Loucy (cell line): Measurements from ENCODE around the gene TRPT1.

Experiments used
- H2AFZ ChIP-seq: fragments of 200-600 bp; sonication (generic); 2 replicates; pipeline ENCODE4 v1.6.0; 2016; ENCODE audit warnings: antibody characterized with exemption, mild to moderate bottlenecking, low read length, moderate library complexity
- H3F3A ChIP-seq: fragments of 200-600 bp; 2 replicates; pipeline ENCODE4 v1.6.0; 2016; ENCODE audit warnings: antibody characterized with exemption, low read depth, mild to moderate bottlenecking
- H3K27me3 ChIP-seq: fragments of 200-600 bp; sonication (generic); 2 replicates; pipeline ENCODE4 v1.6.1; 2014; ENCODE audit warnings: low read length, mild to moderate bottlenecking; ENCODE audit not compliant: insufficient read depth, poor library complexity, severe bottlenecking
- H3K36me3 ChIP-seq: fragments of 200-600 bp; sonication (generic); 2 replicates; pipeline ENCODE4 v1.6.1; 2016; ENCODE audit warnings: low read length; ENCODE audit not compliant: insufficient read depth
- H3K4me1 ChIP-seq: fragments of 200-600 bp; sonication (generic); 2 replicates; pipeline ENCODE4 v1.5.1; 2014; ENCODE audit warnings: low read length, mild to moderate bottlenecking; ENCODE audit not compliant: insufficient read depth, poor library complexity, severe bottlenecking
- H3K4me2 ChIP-seq: fragments of 200-600 bp; sonication (generic); 2 replicates; pipeline ENCODE4 v1.6.0; 2014; ENCODE audit warnings: antibody characterized with exemption, low read length, low read depth, mild to moderate bottlenecking; ENCODE audit not compliant: poor library complexity, severe bottlenecking
- H3K4me3 ChIP-seq: fragments of 200-600 bp; sonication (generic); 2 replicates; pipeline ENCODE4 v1.5.1; 2014; ENCODE audit warnings: low read length, mild to moderate bottlenecking, mixed read lengths; ENCODE audit not compliant: poor library complexity, severe bottlenecking
- H3K79me2 ChIP-seq: fragments of 200-600 bp; sonication (generic); 2 replicates; pipeline ENCODE4 v1.6.1; 2014; ENCODE audit warnings: low read length; ENCODE audit not compliant: insufficient read depth
- H3K9ac ChIP-seq: fragments of 200-600 bp; sonication (generic); 2 replicates; pipeline ENCODE4 v1.6.0; 2014; ENCODE audit warnings: mild to moderate bottlenecking, low read depth, low read length, moderate library complexity; ENCODE audit not compliant: poor library complexity, severe bottlenecking
- H3K9me2 ChIP-seq: fragments of 200-600 bp; sonication (generic); replicated peaks from 2 replicates; pipeline ENCODE4 v1.6.1; 2016; ENCODE audit warnings: low read depth, low read length, mixed read lengths
- H3K9me3 ChIP-seq: fragments of 200-600 bp; sonication (generic); 2 replicates; pipeline ENCODE4 v1.6.1; 2014; ENCODE audit warnings: mild to moderate bottlenecking, antibody characterized with exemption, low read length, low read depth; ENCODE audit not compliant: insufficient read depth
- H4K20me1 ChIP-seq: fragments of 200-600 bp; sonication (generic); 2 replicates; pipeline ENCODE4 v1.6.0; 2014; ENCODE audit warnings: antibody characterized with exemption, low read length, mild to moderate bottlenecking; ENCODE audit not compliant: insufficient read depth, poor library complexity, severe bottlenecking
- EZH2phosphoT487 ChIP-seq: fragments of 200-600 bp; IDR thresholded peaks from 2 replicates; pipeline ENCODE4 v1.6.1; 2018; ENCODE audit warnings: antibody characterized with exemption, mild to moderate bottlenecking, moderate library complexity, borderline replicate concordance
- TF ChIP-seq, protein P1 (sequence below): fragments of 200-600 bp; sonication (generic); conservative IDR thresholded peaks from 2 replicates; pipeline ENCODE4 v1.5.1; 2014; ENCODE audit warnings: mild to moderate bottlenecking, antibody characterized with exemption, low read length

Gene TRPT1

DNA sequence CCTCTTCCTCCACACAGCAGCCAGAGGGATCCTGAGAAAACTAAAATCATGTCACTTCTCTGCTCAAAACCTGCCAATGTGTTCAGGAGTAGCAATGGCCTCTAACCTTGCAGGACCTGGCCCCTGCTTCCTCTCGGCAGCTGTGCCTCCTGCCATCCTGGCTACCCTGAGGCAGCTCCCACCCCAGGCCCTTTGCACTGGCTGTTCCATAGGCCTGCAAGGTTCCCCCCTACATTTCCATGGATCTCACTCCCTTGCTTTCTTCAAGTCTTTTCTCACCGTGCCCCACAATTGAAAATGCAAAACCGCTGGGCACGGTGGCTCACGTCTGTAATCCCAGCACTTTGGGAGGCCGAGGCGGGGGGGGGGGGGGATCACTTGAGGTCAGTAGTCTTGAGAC is 42.1 kb downstream of the TRPT1 start:
- peaks cover 31% of the 10 kb centered on the region for H3K4me1 ChIP-seq
- H3K79me2 ChIP-seq: peaks cover 26% of the 10 kb centered on the region
- H4K20me1 ChIP-seq: peaks cover 9% of the 10 kb centered on the region
- peak overlapping the region; percentile 82 for H3K9ac ChIP-seq
- H3K36me3 ChIP-seq: no peaks in the 10 kb centered on the region
- peak overlapping the region; percentile 78 for H3K4me2 ChIP-seq
- no peak overlapping the region for H2AFZ ChIP-seq
- H3K9me2 ChIP-seq: no peaks in the 10 kb centered on the region
- H3K27me3 ChIP-seq: no peaks in the 10 kb centered on the region
- H3K9me3 ChIP-seq: no peaks in the 10 kb centered on the region
- no peak for TF ChIP-seq EZH2phosphoT487
- TF ChIP-seq, protein P1, sequence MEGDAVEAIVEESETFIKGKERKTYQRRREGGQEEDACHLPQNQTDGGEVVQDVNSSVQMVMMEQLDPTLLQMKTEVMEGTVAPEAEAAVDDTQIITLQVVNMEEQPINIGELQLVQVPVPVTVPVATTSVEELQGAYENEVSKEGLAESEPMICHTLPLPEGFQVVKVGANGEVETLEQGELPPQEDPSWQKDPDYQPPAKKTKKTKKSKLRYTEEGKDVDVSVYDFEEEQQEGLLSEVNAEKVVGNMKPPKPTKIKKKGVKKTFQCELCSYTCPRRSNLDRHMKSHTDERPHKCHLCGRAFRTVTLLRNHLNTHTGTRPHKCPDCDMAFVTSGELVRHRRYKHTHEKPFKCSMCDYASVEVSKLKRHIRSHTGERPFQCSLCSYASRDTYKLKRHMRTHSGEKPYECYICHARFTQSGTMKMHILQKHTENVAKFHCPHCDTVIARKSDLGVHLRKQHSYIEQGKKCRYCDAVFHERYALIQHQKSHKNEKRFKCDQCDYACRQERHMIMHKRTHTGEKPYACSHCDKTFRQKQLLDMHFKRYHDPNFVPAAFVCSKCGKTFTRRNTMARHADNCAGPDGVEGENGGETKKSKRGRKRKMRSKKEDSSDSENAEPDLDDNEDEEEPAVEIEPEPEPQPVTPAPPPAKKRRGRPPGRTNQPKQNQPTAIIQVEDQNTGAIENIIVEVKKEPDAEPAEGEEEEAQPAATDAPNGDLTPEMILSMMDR: no peak
- H3F3A ChIP-seq: no peaks in the 10 kb centered on the region
- H3K4me3 ChIP-seq: peak overlapping the region; percentile 85

DNA sequence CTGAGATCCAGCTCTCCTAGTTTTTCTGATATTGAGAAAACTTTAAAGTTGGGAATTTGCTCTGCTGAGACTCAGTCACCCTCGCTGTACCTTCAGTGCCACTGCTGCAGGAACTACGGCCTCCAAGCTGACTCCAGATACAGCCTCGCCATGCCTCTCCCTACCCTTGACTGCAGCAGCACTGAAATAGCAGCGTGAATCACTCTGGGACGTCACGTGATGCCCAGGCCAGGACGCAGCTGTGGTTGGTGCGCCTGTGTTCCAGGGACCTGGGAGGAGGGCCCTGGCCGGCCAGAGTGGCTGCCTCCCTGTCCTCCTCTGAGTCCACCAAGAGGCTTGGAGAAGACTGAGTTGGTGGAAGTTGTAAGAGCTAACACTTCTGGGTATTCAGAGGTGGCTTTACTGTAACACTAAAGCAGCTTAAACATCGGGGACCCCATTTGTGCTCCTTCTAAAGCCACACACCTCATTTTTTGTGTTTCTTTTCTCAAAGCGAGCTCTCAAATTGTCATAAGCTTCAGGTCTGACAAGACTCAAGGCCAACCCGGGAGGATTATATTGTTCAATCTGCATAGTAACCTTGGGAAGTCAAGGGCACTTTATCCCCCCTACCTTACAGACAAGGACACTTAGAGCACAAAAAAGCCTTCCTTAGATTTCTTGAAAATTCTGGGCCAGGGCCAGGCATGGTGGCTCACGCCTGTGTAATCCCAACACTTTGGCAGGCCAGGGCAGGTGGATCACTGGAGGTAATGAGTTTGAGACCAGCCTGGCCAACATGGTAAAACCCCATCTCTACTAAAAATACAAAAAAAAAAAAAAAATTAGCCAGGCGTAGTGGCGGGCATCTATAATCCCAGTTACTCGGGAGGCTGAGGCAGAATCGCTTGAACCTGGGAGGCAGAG is 44.2 kb downstream of the TRPT1 start:
- Histone ChIP-seq H3K9me3 (no peaks in the 10 kb centered on the region), H3K4me1 (peaks cover 27% of the 10 kb centered on the region), H3K4me3 (peak overlapping the region; percentile 19), H3K27me3 (no peaks in the 10 kb centered on the region), H3K36me3 (no peaks in the 10 kb centered on the region), H3K4me2 (peak overlapping the region; percentile 57), H3K9me2 (no peaks in the 10 kb centered on the region), H3F3A (no peaks in the 10 kb centered on the region), H2AFZ (peak overlapping the region; percentile 19; the same call in 1 of the 2 replicates), H4K20me1 (peaks cover 9% of the 10 kb centered on the region), H3K79me2 (peaks cover 26% of the 10 kb centered on the region), H3K9ac (peak overlapping the region; percentile 57)
- TF ChIP-seq, protein P1: no peak
- TF ChIP-seq EZH2phosphoT487: no peak

DNA sequence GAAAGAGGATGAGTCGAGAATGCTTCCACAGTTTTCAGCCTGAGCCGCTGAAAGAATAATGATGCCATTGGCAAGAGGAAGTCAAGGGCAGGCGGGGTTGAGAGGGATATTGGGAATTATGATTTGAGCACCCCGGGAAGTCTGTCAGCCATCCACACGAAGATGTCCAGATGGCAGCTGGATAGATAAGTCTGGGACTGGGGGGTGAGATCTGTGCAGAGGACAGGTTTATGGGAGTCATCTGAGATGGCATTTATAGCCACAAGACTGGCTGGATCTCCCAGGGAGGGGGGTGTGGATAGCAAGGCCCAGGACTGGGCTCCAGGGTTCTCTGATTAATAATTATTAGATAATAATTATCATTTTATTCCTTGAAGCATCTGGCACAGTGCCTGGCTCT is 45.1 kb downstream of the TRPT1 start:
- no peaks in the 10 kb centered on the region for H3F3A ChIP-seq
- TF ChIP-seq, protein P1: no peak
- TF ChIP-seq EZH2phosphoT487: no peak
- H2AFZ ChIP-seq: no peak overlapping the region
- peaks cover 29% of the 10 kb centered on the region for H3K4me1 ChIP-seq
- no peaks in the 10 kb centered on the region for H3K36me3 ChIP-seq
- H3K9me3 ChIP-seq: no peaks in the 10 kb centered on the region
- peak overlapping the region; percentile 57 for H3K4me2 ChIP-seq
- H3K9me2 ChIP-seq: no peaks in the 10 kb centered on the region
- peak overlapping the region; percentile 19 for H3K4me3 ChIP-seq
- peaks cover 26% of the 10 kb centered on the region for H3K79me2 ChIP-seq
- H4K20me1 ChIP-seq: peaks cover 9% of the 10 kb centered on the region
- H3K9ac ChIP-seq: peak overlapping the region; percentile 57
- H3K27me3 ChIP-seq: no peaks in the 10 kb centered on the region
